Neural progenitor cell (in vitro differentiated cells): ENCODE data around the gene EVL. TPM values are rescaled to one million over a fixed set of nuclear protein-coding genes. Genes with fewer than 3 reads are reported as not detected.

Experiments
- DNase-seq: peaks from one replicate; pipeline ENCODE4 v3.0.0-alpha.2; 2016; ENCODE audit warnings: low spot score
- H2AFZ ChIP-seq: fragments of 200-600 bp; sonication (generic); replicated peaks from 2 replicates; pipeline ENCODE4 v1.6.1; 2016; ENCODE audit warnings: antibody characterized with exemption
- H3F3A ChIP-seq: fragments of 200-600 bp; sonication (generic); 2 replicates; pipeline ENCODE4 v1.6.1; 2016; ENCODE audit warnings: antibody characterized with exemption, low read depth
- H3K27ac ChIP-seq: fragments of 200-600 bp; sonication (generic); 2 replicates; pipeline ENCODE4 v1.5.1; 2016; ENCODE audit warnings: mild to moderate bottlenecking
- H3K27me3 ChIP-seq: fragments of 200-600 bp; sonication (generic); 2 replicates; pipeline ENCODE4 v1.6.1; 2016; ENCODE audit warnings: mild to moderate bottlenecking, moderate library complexity
- H3K36me3 ChIP-seq: fragments of 200-600 bp; sonication (generic); 2 replicates; pipeline ENCODE4 v1.5.1; 2016
- H3K4me1 ChIP-seq: fragments of 200-600 bp; sonication (generic); 2 replicates; pipeline ENCODE4 v1.6.1; 2016; ENCODE audit warnings: mixed run types
- H3K4me2 ChIP-seq: fragments of 200-600 bp; sonication (generic); 2 replicates; pipeline ENCODE4 v1.6.1; 2016
- H3K4me3 ChIP-seq: fragments of 200-600 bp; sonication (generic); 2 replicates; pipeline ENCODE4 v1.5.1; 2016
- H3K79me2 ChIP-seq: fragments of 200-600 bp; sonication (generic); 2 replicates; pipeline ENCODE4 v1.6.1; 2016; ENCODE audit warnings: low read depth
- H3K9ac ChIP-seq: fragments of 200-600 bp; sonication (generic); 2 replicates; pipeline ENCODE4 v1.6.1; 2016
- H3K9me3 ChIP-seq: fragments of 200-600 bp; sonication (generic); 2 replicates; pipeline ENCODE4 v1.5.1; 2016; ENCODE audit warnings: low read depth
- H4K20me1 ChIP-seq: fragments of 200-600 bp; sonication (generic); 2 replicates; pipeline ENCODE4 v1.6.1; 2016; ENCODE audit warnings: low read depth
- H3K27ac Mint-ChIP-seq: 3 replicates; pipeline ENCODE4 v1.8.0; 2021; ENCODE audit warnings: mixed read lengths
- H3K27me3 Mint-ChIP-seq: 2 replicates; pipeline ENCODE4 v1.8.0; 2022; ENCODE audit warnings: low read depth, mild to moderate bottlenecking, inconsistent platforms, moderate library complexity, mixed read lengths; ENCODE audit not compliant: insufficient read depth
- H3K36me3 Mint-ChIP-seq: 3 replicates; pipeline ENCODE4 v1.8.0; 2021; ENCODE audit warnings: mixed read lengths
- H3K4me1 Mint-ChIP-seq: 3 replicates; pipeline ENCODE4 v1.8.0; 2021; ENCODE audit warnings: mixed read lengths
- H3K4me3 Mint-ChIP-seq: 3 replicates; pipeline ENCODE4 v1.8.0; 2021; ENCODE audit warnings: mild to moderate bottlenecking, moderate library complexity, mixed read lengths
- H3K9me3 Mint-ChIP-seq: 3 replicates; pipeline ENCODE4 v1.8.0; 2020; ENCODE audit warnings: mixed read lengths
- EZH2 ChIP-seq: fragments of 200-600 bp; sonication (generic); IDR thresholded peaks from 2 replicates; pipeline ENCODE4 v1.6.1; 2017; ENCODE audit warnings: antibody characterized with exemption, mild to moderate bottlenecking, moderate library complexity
- EZH2phosphoT487 ChIP-seq: fragments of 200-600 bp; sonication (generic); IDR thresholded peaks from 2 replicates; pipeline ENCODE4 v1.6.1; 2017; ENCODE audit warnings: antibody characterized with exemption
- total RNA-seq: library from RNA; depleted of rRNA; stranded (reverse); fragments of >200 nt; gene quantifications from 2 replicates; pipeline ENCODE4 v1.2.3, GENCODE V29; 2015; ENCODE audit warnings: low replicate concordance
- TF ChIP-seq, protein P1 (sequence below): fragments of 200-600 bp; sonication (generic); IDR thresholded peaks from 2 replicates; pipeline ENCODE4 v1.5.1; 2017; ENCODE audit warnings: antibody characterized with exemption, mild to moderate bottlenecking

Gene EVL
- total RNA-seq, 1 donor from 2014 or later, result 49.2 TPM

GRCh38 chr14:100149851-100150611 lies 84.8 kb downstream of the EVL start:
- Mint-ChIP-seq H3K27me3 (peaks cover 15% of the 10 kb centered on the region), H3K36me3 (no peaks in the 10 kb centered on the region), H3K27ac (no peak overlapping the region), H3K4me3 (no peak overlapping the region), H3K4me1 (peaks cover 1% of the 10 kb centered on the region), H3K9me3 (peaks cover 8% of the 10 kb centered on the region)
- no peak overlapping the region for H2AFZ ChIP-seq
- H3K9me3 ChIP-seq, result no peaks in the 10 kb centered on the region
- no peaks in the 10 kb centered on the region for H3K79me2 ChIP-seq
- no peak for DNase-seq
- H3K27me3 ChIP-seq, result no peaks in the 10 kb centered on the region
- TF ChIP-seq, protein P1, sequence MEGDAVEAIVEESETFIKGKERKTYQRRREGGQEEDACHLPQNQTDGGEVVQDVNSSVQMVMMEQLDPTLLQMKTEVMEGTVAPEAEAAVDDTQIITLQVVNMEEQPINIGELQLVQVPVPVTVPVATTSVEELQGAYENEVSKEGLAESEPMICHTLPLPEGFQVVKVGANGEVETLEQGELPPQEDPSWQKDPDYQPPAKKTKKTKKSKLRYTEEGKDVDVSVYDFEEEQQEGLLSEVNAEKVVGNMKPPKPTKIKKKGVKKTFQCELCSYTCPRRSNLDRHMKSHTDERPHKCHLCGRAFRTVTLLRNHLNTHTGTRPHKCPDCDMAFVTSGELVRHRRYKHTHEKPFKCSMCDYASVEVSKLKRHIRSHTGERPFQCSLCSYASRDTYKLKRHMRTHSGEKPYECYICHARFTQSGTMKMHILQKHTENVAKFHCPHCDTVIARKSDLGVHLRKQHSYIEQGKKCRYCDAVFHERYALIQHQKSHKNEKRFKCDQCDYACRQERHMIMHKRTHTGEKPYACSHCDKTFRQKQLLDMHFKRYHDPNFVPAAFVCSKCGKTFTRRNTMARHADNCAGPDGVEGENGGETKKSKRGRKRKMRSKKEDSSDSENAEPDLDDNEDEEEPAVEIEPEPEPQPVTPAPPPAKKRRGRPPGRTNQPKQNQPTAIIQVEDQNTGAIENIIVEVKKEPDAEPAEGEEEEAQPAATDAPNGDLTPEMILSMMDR, result no peak
- TF ChIP-seq EZH2phosphoT487 (no peak), EZH2 (no peak)
- H4K20me1 ChIP-seq, result no peaks in the 10 kb centered on the region
- no peak overlapping the region for H3K9ac ChIP-seq
- no peaks in the 10 kb centered on the region for H3K36me3 ChIP-seq
- no peak overlapping the region for H3K4me3 ChIP-seq
- no peaks in the 10 kb centered on the region for H3K4me1 ChIP-seq
- no peak overlapping the region for H3K27ac ChIP-seq
- H3F3A ChIP-seq, result no peaks in the 10 kb centered on the region
- H3K4me2 ChIP-seq, result no peak overlapping the region

- H3K27ac Mint-ChIP-seq, result no peak overlapping the region
- H3K4me3 ChIP-seq, result no peak overlapping the region
These were observed 85.8 kb downstream of the EVL start for GRCh38 chr14:100150932-100151587.

DNA sequence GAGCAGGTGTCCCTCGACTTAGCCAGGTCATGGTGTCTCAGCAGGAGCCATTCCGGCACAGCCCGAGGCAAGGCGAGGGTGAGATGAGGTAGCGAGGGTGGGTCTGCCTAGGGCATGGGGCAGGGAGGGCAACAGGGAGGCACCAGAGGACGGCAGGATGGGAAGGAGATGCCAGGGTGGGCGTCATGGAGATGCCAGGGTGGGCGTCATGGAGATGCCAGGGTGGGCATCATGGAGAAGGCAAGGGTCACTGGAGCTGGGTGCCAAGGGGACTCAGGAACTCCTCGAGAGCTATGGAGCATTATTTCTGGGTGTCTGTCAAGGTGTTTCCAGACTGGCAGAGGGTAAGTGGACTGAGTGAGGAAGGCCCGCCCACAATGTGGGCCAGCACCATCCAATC lies 86.9 kb downstream of the EVL start:
- Histone ChIP-seq H3K27ac (no peak overlapping the region), H3K4me1 (peaks cover 9% of the 10 kb centered on the region), H2AFZ (no peak overlapping the region), H3K9me3 (no peaks in the 10 kb centered on the region), H3K4me3 (no peak overlapping the region), H3K4me2 (no peak overlapping the region), H3K36me3 (no peaks in the 10 kb centered on the region), H3K9ac (no peak overlapping the region), H3K79me2 (no peaks in the 10 kb centered on the region), H3F3A (peaks cover 9% of the 10 kb centered on the region), H3K27me3 (peaks cover 11% of the 10 kb centered on the region), H4K20me1 (no peaks in the 10 kb centered on the region)
- peaks cover 9% of the 10 kb centered on the region for H3K4me1 Mint-ChIP-seq
- H3K36me3 Mint-ChIP-seq, result no peaks in the 10 kb centered on the region
- TF ChIP-seq, protein P1, result no peak
- TF ChIP-seq EZH2phosphoT487 (no peak), EZH2 (no peak)
- H3K27me3 Mint-ChIP-seq, result peaks cover 25% of the 10 kb centered on the region
- peak overlapping the region; percentile 63 for H3K4me3 Mint-ChIP-seq
- peak overlapping the region; percentile 66 for H3K27ac Mint-ChIP-seq
- DNase-seq, result no peak
- peaks cover 11% of the 10 kb centered on the region for H3K9me3 Mint-ChIP-seq

More at GRCh38 chr14:100150932-100151587, 85.8 kb downstream of the EVL start:
- Histone ChIP-seq H3F3A (peaks cover 9% of the 10 kb centered on the region), H3K27ac (no peak overlapping the region), H3K4me2 (no peak overlapping the region), H3K79me2 (no peaks in the 10 kb centered on the region), H3K4me1 (peaks cover 9% of the 10 kb centered on the region), H3K36me3 (no peaks in the 10 kb centered on the region), H3K9ac (no peak overlapping the region), H3K9me3 (no peaks in the 10 kb centered on the region), H4K20me1 (no peaks in the 10 kb centered on the region), H3K27me3 (peaks cover under 1% of the 10 kb centered on the region), H2AFZ (no peak overlapping the region)
- no peak for DNase-seq
- Mint-ChIP-seq H3K4me3 (peak overlapping the region; percentile 21), H3K9me3 (peaks cover 11% of the 10 kb centered on the region), H3K27me3 (peaks cover 20% of the 10 kb centered on the region), H3K36me3 (no peaks in the 10 kb centered on the region), H3K4me1 (peaks cover 9% of the 10 kb centered on the region)
- TF ChIP-seq EZH2phosphoT487, result no peak

DNA sequence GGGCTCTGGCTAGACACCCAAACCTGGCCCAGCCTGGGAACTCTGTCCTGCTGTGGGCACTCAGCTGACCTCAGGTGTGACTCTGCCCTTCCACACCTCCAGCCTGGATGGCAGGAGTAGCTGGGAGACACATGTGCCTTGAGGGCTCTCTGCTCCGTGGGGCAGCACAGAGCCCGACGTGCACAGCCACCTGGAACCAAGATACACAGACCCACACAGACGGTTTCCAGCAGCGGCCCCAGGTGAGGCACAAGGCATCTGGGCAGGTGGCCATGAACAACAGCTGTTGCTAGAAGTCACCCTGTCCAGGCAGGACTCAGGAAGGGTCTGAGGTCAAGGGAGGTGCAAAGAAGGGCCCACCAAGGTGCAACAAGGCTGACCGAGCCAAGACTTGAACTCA lies 88.3 kb downstream of the EVL start:
- Histone ChIP-seq H3K4me2 (no peak overlapping the region), H3K36me3 (no peaks in the 10 kb centered on the region), H2AFZ (no peak overlapping the region), H3K27me3 (peaks cover 26% of the 10 kb centered on the region), H3K4me3 (no peak overlapping the region), H3K27ac (no peak overlapping the region), H3K79me2 (no peaks in the 10 kb centered on the region), H3K4me1 (peaks cover 11% of the 10 kb centered on the region), H3K9me3 (no peaks in the 10 kb centered on the region), H3K9ac (no peak overlapping the region), H3F3A (peaks cover 9% of the 10 kb centered on the region), H4K20me1 (no peaks in the 10 kb centered on the region)
- H3K4me1 Mint-ChIP-seq, result peaks cover 9% of the 10 kb centered on the region
- no peak overlapping the region for H3K4me3 Mint-ChIP-seq
- no peak for TF ChIP-seq EZH2
- TF ChIP-seq, protein P1, result no peak
- TF ChIP-seq EZH2phosphoT487, result no peak
- DNase-seq, result no peak
- H3K27me3 Mint-ChIP-seq, result peaks cover 37% of the 10 kb centered on the region
- H3K9me3 Mint-ChIP-seq, result peaks cover 11% of the 10 kb centered on the region
- H3K27ac Mint-ChIP-seq, result no peak overlapping the region
- H3K36me3 Mint-ChIP-seq, result no peaks in the 10 kb centered on the region
